Ascending aorta (tissue), 2 donors: ENCODE results near the gene DLGAP4. TPM values are rescaled to one million over a fixed set of nuclear protein-coding genes. Genes with fewer than 3 reads are reported as not detected.

Experiments
- DNase-seq, 2 donors: peaks; one replicate each; pipeline ENCODE4 v3.0.0-alpha.2; 2019; ENCODE audit warnings: low spot score in 2 of 2
- H3K27ac ChIP-seq, 2 donors: fragments of 200-600 bp; sonication (generic); one replicate each; pipeline ENCODE4 v1.5.1; 2016 to 2017; ENCODE audit warnings: mild to moderate bottlenecking in 1 of 2
- H3K27me3 ChIP-seq: fragments of 200-600 bp; sonication (generic); one replicate; pipeline ENCODE4 v1.5.1; 2017
- H3K36me3 ChIP-seq, 2 donors: fragments of 200-600 bp; sonication (generic); one replicate each; pipeline ENCODE4 v1.5.1; 2016
- H3K4me1 ChIP-seq, 2 donors: fragments of 200-600 bp; sonication (generic); one replicate each; pipeline ENCODE4 v1.5.1; 2016 to 2017; ENCODE audit warnings: mild to moderate bottlenecking in 1 of 2
- H3K4me3 ChIP-seq, 2 donors: fragments of 200-600 bp; sonication (generic); one replicate each; pipeline ENCODE4 v1.5.1; 2016 to 2017; ENCODE audit warnings: mild to moderate bottlenecking in 1 of 2
- H3K9me3 ChIP-seq, 2 donors: fragments of 200-600 bp; sonication (generic); one replicate each; pipeline ENCODE4 v1.5.1; 2016
- intact Hi-C: fragments of 100-400 bp; cut with DNase I; formaldehyde crosslinking; loops from one replicate; pipeline ENCODE4 v1.15.1; 2023
- total RNA-seq: library from RNA; depleted of rRNA; stranded (reverse); fragments of >200 nt; gene quantifications from one replicate; pipeline ENCODE4 v1.1.0, GENCODE V29; 2016
- TF ChIP-seq, protein P1 (sequence below), 3 experiments: fragments of 200-600 bp in 2 of 3; fragments of 450-650 bp in 1 of 3; sonication (generic) in 2 of 3; IDR thresholded peaks; one replicate each; pipeline ENCODE4 v1.5.1; 2016 to 2019; ENCODE audit warnings: antibody characterized with exemption in 3 of 3, mild to moderate bottlenecking in 1 of 3, moderate library complexity in 1 of 3

Gene DLGAP4
- total RNA-seq, 1 donor from 2014 or later, result 98.2 TPM

DNA sequence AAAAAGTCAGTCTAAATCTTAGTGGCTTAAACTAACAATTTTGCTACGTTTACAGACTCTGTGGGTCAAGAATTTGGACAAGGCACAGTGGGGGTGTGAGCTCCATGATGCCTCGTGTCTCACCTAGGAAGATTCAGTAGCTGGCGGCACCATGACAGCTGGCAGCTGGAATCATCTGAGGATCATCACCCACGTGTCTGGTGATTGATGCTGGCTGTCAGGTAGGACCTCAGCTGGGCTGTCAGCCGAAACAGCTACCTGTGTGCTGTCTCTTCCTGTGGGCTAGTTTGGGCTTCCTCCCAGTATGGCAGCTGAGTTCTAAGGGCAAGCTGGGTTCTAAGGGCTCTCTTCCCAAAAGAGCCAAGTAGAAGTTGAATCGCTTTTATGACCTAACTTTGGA lies 26.4 kb upstream of the DLGAP4 start:
- no peaks in the 10 kb centered on the region for H3K36me3 ChIP-seq
- DNase-seq, result no peak
- intact Hi-C loops, result no loop called here
- H3K4me3 ChIP-seq, result no peak overlapping the region
- no peaks in the 10 kb centered on the region for H3K27me3 ChIP-seq
- H3K4me1 ChIP-seq, result no peaks in the 10 kb centered on the region
- no peaks in the 10 kb centered on the region for H3K9me3 ChIP-seq
- no peak overlapping the region for H3K27ac ChIP-seq
- TF ChIP-seq, protein P1, sequence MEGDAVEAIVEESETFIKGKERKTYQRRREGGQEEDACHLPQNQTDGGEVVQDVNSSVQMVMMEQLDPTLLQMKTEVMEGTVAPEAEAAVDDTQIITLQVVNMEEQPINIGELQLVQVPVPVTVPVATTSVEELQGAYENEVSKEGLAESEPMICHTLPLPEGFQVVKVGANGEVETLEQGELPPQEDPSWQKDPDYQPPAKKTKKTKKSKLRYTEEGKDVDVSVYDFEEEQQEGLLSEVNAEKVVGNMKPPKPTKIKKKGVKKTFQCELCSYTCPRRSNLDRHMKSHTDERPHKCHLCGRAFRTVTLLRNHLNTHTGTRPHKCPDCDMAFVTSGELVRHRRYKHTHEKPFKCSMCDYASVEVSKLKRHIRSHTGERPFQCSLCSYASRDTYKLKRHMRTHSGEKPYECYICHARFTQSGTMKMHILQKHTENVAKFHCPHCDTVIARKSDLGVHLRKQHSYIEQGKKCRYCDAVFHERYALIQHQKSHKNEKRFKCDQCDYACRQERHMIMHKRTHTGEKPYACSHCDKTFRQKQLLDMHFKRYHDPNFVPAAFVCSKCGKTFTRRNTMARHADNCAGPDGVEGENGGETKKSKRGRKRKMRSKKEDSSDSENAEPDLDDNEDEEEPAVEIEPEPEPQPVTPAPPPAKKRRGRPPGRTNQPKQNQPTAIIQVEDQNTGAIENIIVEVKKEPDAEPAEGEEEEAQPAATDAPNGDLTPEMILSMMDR (IDR thresholded peaks at IDR 0.05), result no peak

DNA sequence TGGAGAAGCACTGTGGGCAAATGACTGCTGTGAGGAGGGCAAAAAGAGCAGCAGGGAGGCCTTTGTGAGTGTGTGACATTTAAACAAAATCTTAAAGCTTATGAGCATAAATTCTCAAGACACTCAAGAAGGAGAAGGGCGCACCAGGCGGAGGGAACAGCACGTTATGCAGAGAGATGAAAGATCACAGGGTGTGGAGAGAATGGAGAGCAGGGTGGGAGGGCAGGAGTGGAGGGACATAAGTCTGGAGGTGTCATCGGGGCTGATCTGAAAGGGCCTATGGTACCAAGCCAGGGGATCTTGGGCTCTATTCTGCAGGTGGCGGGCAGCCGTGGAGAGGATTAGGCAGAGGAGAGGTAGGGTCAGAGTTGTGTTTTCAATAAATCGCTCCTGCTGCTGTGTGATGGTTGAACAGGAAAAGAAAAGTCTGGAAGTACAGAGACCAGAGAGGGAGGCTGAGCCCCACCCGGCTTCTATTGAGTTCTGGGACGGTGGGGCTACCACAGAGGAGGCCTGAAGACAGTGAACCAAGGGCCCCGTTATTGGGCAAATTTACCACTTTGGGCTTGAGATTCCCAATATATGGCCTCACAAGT lies 24.3 kb upstream of the DLGAP4 start:
- Histone ChIP-seq H3K9me3 (no peaks in the 10 kb centered on the region), H3K4me1 (no peaks in the 10 kb centered on the region), H3K27me3 (no peaks in the 10 kb centered on the region), H3K36me3 (no peaks in the 10 kb centered on the region), H3K27ac (no peak overlapping the region), H3K4me3 (no peak overlapping the region)
- TF ChIP-seq, protein P1 (IDR thresholded peaks at IDR 0.05), result no peak
- no peak for DNase-seq
- intact Hi-C loops, result no loop called here

DNA sequence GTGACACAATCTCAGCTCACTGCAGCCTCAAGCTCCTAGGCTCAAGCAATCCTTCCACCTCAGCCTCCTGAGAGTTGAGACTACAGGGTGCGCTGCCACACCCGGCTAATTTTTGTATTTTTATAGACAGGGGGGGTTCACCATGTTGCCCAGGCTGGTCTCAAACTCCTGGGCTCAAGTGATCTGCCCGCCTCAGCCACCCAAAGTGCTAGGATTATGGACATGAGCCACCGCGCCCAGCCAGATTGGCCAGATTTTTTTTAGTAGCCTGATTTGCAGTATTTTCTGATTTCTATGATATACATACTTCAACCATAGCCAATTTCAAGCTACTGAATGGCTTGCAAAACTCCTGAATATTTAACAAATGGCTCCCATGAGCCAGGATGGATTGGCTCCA lies 21.4 kb upstream of the DLGAP4 start:
- no peak for DNase-seq
- Histone ChIP-seq H3K9me3 (no peaks in the 10 kb centered on the region), H3K27ac (no peak overlapping the region), H3K4me1 (no peaks in the 10 kb centered on the region), H3K4me3 (no peak overlapping the region), H3K36me3 (no peaks in the 10 kb centered on the region), H3K27me3 (no peaks in the 10 kb centered on the region)
- TF ChIP-seq, protein P1 (IDR thresholded peaks at IDR 0.05), result no peak
- intact Hi-C loops, result no loop called here

DNA sequence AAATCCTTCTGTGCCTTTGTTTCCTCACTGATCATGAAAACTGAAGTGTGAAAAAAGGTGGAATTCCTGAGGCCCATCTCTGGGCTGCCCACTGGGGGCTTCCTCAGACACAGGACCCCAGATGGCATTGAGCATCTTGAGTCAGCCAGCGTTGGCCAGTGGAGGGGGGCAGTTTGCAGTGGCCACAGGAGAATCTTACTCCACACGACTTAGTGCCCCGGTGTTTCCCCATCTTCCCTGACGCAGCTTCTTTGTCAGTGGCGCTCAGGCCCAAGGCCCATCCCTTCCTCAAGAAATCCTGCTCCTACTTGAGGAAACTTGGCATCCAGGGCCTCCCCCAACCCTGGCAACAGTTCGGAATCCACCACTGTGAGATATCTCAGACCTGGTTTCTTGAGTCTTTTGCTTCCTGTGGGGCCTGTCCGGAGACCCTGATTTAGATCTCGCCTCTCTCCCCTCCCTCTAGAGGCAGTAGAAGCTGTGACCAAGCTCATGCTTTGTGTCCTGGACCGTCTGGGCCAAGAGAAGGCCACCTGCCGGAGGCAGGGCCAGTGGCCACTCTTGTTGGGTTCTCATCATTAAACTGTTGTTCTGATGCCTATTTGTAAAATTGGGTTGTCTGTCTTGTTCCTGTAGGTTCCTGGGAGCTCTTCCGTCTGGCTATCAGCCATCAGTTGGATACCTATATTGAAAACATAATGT lies 20.2 kb upstream of the DLGAP4 start:
- no peak for DNase-seq
- no peak overlapping the region for H3K4me3 ChIP-seq

DNA sequence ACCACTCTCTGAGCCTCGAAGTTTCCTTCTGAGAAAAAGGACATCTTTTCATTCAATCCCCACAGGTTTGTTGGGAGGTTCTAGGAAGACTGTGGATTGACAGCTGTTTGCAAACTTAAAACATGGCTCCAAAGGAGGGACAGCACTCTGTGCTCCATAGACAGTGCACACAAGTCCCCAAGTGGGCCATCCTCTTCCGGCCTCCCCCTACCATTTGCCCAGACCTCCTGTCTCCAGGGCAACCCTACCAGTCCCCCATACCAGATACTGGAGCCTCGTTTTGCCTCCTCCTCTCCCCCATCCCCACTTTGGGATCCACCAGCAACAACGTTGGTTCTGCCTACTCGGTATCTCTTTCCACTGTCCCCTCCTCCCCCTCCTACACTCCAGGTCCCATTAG lies 8.5 kb upstream of the DLGAP4 start:
- DNase-seq, result no peak

More for the DNA sequence above, 20.2 kb upstream of the DLGAP4 start:
- TF ChIP-seq, protein P1 (IDR thresholded peaks at IDR 0.05), result no peak
- intact Hi-C loops, result no loop called here
- no peak overlapping the region for H3K27ac ChIP-seq
- H3K9me3 ChIP-seq, result no peaks in the 10 kb centered on the region
- no peaks in the 10 kb centered on the region for H3K27me3 ChIP-seq
- H3K4me1 ChIP-seq, result no peaks in the 10 kb centered on the region
- H3K36me3 ChIP-seq, result no peaks in the 10 kb centered on the region

More for the DNA sequence above, 8.5 kb upstream of the DLGAP4 start:
- no peaks in the 10 kb centered on the region for H3K36me3 ChIP-seq
- no peaks in the 10 kb centered on the region for H3K9me3 ChIP-seq
- TF ChIP-seq, protein P1 (IDR thresholded peaks at IDR 0.05), result no peak
- no peak overlapping the region for H3K27ac ChIP-seq
- no peaks in the 10 kb centered on the region for H3K27me3 ChIP-seq
- no peak overlapping the region for H3K4me3 ChIP-seq
- intact Hi-C loops, result no loop called here
- no peaks in the 10 kb centered on the region for H3K4me1 ChIP-seq
